Measurements from ENCODE around the gene VAPB.
"Not testable (repeated sequence)": the region's sequence is repeated elsewhere in the genome, so short reads cannot be mapped to it uniquely, and the experiment has no call there.

VAPB gene

DNA sequence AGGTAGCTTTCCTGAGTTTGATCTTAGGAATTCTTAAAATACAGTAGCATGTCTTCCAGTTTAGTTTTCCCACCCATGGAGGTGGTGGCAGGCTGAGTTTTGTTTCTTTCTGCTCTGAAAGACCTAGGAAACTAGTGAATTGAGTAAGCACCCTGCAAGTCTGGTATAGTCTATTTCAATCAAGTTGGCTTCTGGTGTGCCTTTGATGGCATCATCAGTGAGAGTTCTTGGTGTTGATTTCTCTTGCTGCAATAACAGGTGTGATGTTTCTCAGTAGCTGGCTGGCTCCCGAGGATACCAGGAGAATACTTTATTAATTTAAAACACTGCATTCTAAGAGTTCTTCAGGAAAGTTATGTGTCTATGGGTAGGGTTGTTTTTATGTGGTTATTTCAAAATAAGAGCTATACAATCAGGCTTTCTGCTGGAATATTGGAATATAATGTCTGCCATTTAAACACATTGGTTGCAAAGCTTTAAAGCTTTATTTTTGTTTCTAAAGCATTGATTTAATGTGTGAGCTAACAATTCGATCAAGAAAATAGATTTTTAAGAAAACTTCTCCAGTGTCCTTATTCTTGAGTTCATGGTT is 19.0 kb downstream of the VAPB start:
- no peak for DNase-seq

- DNase-seq: no peak
These were observed 19.7 kb downstream of the VAPB start for GRCh38 chr20:58408603-58409246.

DNA sequence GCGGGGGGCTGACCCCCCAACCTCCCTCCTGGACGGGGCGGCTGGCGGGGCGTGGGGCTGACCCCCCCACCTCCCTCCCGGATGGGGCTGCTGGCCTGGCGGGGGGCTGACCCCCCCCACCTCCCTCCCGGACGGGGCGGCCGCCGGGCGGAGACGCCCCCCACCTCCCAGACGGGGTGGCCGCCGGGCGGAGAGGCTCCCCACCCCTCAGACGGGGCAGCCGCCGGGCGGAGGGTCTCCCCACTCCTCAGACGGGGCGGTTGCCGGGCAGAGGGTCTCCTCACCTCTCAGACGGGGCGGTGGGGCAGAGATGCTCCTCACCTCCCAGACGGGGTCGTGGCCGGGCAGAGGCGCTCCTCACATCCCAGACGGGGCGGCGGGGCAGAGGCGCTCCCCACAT is 25.2 kb downstream of the VAPB start:
- DNase-seq: not testable (repeated sequence)

DNA sequence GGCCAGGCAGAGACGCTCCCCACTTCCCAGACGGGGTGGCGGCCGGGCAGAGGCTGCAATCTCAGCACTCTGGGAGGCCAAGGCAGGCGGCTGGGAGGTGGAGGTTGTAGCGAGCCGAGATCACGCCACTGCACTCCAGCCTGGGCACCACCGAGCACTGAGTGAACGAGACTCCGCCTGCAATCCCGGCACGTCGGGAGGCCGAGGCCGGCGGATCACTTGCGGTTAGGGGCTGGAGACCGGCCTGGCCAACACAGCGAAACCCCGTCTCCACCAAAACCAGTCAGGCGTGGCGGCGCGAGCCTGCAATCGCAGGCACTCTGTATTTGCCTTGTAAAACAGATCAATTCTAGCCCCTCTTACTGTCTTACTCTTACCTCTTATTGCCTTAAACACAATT is 25.8 kb downstream of the VAPB start:
- not testable (repeated sequence) for DNase-seq

- DNase-seq: no peak
These were observed 27.0 kb downstream of the VAPB start for GRCh38 chr20:58416057-58416456.

DNA sequence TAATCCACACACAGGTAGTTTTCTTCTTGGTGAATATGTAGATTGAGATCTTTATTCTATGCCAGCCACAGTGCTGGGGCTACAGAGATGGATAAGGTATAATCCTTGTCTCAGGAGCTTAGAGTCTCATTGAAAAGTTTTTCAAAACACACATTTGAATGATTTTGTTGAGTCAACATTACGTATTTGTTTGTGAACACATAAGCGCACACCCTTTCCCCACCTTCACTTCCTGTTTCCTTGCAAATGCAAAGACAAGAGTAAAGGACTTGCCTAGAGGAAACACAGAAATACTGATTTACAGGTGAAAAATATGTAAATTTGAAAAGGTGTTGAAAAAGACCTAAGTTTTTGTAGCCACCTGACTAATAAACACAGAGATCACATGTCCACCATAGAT is 27.8 kb downstream of the VAPB start:
- DNase-seq: no peak

GRCh38 chr20:58417438-58417837 is 28.4 kb downstream of the VAPB start:
- DNase-seq: no peak

DNA sequence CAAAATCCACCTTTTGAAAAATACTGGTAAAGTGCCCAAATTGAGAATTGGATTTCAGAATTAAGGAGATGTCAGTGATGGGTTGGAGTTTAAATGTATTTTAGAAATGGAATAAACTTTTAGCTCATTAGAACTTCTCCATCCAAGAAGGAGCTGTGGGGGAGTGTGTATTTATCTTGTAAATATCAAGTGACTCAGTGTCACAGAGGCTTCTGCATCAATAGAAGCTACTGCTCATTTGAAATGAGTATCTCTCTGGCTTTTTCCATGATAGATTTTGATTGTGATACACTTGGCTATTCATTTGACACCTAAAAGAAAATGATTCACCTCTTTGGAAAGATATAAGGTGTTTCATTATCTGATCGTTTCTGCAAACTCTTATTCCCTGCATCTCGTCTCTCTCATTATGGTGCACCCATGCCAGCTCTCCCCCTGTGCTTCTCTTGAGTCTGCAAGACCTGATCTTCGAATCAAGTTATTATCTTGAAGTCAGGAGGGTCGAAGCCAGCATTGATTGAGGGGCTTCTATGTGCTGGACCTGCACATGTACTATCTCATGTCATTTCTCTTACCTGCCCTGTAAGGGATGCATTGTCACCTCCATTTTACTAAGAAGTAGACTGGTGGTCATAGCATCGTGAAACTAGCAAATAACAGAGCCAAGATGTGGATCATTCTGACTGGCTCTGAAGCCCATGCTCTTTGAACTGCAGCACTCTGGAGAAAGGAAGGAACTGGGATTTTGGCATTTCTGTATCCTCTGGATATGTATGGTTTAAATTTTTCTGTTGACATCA is 30.1 kb downstream of the VAPB start:
- DNase-seq: no peak

GRCh38 chr20:58420798-58421496 is 31.9 kb downstream of the VAPB start:
- DNase-seq: no peak

GRCh38 chr20:58421497-58421850 is 32.4 kb downstream of the VAPB start:
- no peak for DNase-seq

DNA sequence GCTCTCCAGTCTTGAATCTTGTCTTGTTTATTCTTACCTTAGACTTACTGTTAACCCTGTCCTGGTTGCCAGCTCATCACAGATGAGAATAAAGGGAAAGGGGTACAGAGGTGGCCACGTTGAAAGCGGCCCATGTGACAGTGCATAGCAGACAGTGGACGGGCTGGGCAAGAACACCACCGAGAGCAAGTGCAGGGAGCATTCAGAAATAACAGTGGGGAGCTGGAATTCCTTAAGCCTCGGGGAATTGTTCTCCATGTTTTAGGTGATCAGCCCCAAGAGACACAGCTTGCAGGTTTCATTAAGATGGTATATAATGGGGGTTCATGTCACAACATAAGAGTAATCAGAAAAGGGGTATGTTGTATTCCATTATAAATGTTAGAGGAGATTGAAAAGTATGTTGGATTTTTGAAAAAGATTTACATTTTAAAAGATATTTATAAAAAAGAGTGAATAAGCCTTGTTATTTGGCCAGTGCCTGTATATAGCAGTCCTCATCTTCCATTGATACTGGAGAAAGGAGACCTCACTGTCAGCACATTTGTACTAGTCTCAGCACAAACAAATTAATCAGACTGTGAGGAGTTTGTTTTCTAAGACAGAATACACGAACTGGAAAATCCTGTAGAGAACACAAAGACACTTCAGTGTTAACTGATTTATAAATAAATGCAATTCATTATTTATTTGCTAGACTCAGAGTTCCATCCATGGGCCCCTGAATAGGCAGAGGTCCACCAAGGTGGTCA is 35.4 kb downstream of the VAPB start:
- DNase-seq: no peak

GRCh38 chr20:58427571-58427970 is 38.5 kb downstream of the VAPB start:
- DNase-seq: not testable (repeated sequence)

DNA sequence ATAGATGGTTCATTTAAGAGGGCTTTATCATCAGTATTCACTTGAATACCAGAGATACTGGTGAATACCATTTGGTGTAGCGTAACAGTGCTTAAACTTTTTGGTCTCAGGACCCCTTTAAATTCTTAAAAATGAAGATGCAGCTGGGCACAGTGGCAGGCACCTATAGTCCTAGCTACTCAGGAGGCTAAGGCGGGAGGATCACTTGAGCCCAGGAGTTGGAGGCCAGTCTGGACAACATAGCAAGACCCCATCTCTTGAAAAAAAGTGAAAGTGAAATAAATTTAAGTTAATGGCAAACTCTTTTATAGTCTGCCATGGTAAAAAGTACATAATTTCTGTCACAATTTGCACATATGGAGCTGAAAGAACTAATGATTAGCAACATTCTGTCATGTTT is 39.3 kb downstream of the VAPB start:
- no peak for DNase-seq

DNA sequence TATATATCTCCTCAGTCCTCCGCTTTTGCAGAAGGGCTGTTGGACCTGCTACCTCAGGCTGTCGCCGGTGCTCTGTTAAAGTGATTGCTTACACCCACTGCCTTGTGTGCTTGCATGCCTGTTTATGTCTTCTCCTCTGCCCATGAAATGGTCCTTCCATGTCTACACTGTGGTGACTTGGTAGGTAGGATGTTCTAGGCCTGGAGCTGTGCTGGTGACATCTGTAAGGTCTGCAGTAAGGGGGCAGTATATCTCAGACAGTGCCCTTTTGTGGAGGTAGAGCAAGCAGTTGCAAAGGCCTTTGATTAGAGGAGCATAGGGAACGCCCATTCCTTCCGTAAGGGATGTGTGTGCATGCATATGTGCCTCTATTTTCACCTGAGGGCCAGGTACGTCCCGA is 40.3 kb downstream of the VAPB start:
- no peak for DNase-seq

GRCh38 chr20:58431134-58431533 is 42.1 kb downstream of the VAPB start:
- DNase-seq: no peak

GRCh38 chr20:58432186-58432954 is 43.3 kb downstream of the VAPB start:
- no peak for DNase-seq

DNA sequence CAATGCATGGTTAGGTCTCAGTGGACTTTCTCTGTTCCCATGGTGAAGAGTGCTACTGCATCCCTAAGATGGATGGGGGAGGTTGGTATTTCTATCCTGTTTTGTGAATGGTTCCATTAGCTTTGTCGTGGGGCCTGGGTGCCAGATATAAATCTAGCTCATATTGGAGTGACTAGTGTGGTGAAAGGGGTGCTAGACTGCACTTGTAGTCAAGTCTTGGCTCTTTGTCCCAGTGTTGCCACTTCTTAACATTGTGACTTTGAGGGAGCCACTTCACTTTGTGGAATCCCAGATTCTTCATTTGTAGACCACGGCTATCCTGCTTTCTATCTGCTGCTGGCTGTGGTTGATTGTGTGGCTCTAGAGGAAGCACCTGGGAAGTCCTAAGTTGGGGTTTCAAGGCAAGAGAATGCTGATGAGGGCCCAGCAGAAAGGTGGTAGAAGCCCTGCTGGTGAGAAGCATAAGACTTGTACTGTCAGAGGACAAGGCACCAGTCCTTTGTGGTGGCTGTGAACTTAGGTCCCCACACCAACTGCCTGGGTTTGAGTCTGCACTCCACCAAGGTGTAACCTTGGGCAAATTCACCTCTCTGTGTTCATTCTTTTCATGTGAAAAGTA is 44.1 kb downstream of the VAPB start:
- no peak for DNase-seq

- no peak for DNase-seq
These were observed 44.7 kb downstream of the VAPB start for GRCh38 chr20:58433759-58434158.

DNA sequence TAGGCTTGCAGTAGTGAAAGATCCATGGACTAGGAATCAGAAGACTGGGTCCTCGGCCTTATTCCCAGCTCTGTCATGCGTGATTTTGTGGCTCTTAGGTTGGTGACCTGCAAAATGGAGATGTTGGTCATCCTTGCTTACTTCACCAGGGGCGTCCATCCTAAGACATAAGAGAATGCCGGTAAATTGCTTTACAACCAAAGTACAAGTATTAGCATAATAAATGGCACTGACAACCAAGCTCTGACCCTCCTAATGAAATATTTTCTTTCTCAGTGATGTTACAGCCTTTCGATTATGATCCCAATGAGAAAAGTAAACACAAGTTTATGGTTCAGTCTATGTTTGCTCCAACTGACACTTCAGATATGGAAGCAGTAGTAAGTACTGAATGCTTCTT is 45.3 kb downstream of the VAPB start:
- DNase-seq: no peak

- DNase-seq: no peak
These were observed 46.2 kb downstream of the VAPB start for GRCh38 chr20:58435237-58435636.

- DNase-seq: no peak
These were observed 48.0 kb downstream of the VAPB start for GRCh38 chr20:58436868-58437645.
